ENCODE measurements around the gene DLK1. TPM values are rescaled to one million over a fixed set of nuclear protein-coding genes. Genes with fewer than 3 reads are reported as not detected.

DLK1 gene
- total RNA-seq, 1 donor from 2014 or later: 4.4 TPM

DNA sequence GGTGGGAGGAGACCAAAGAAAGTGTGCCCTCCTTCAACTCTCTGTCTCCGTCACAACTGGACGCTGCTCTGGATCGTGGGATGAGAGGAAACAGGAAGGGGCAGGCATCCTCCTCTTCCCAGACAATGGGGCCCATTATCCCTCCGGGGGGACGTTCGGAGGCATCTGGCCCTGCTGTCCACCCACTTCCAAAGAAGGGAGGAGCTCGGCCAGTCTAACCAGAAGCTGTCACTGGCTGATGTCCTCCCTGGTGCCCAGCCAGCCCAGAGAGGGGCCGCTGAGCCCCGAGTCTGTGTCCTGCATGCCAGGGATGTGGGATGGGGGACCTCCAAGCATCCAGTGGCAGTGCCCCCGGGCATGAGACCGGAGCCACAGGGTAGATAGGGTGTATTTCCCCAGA is 59.4 kb downstream of the DLK1 start:
- Mint-ChIP-seq H3K9me3 (no peaks in the 10 kb centered on the region), H3K27me3 (ENCODE audit: low read depth) (no peaks in the 10 kb centered on the region), H3K27ac (ENCODE audit: unreplicated experiment) (peak overlapping the region; percentile 94), H3K4me3 (peak overlapping the region; percentile 16), H3K36me3 (ENCODE audit: low read depth) (no peaks in the 10 kb centered on the region), H3K4me1 (peaks cover 82% of the 10 kb centered on the region)
- peak; percentile 50 for DNase-seq (ENCODE audit: low read depth, low spot score)
- TF ChIP-seq, protein P1, sequence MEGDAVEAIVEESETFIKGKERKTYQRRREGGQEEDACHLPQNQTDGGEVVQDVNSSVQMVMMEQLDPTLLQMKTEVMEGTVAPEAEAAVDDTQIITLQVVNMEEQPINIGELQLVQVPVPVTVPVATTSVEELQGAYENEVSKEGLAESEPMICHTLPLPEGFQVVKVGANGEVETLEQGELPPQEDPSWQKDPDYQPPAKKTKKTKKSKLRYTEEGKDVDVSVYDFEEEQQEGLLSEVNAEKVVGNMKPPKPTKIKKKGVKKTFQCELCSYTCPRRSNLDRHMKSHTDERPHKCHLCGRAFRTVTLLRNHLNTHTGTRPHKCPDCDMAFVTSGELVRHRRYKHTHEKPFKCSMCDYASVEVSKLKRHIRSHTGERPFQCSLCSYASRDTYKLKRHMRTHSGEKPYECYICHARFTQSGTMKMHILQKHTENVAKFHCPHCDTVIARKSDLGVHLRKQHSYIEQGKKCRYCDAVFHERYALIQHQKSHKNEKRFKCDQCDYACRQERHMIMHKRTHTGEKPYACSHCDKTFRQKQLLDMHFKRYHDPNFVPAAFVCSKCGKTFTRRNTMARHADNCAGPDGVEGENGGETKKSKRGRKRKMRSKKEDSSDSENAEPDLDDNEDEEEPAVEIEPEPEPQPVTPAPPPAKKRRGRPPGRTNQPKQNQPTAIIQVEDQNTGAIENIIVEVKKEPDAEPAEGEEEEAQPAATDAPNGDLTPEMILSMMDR (conservative IDR thresholded peaks at IDR 0.05): no peak

DNA sequence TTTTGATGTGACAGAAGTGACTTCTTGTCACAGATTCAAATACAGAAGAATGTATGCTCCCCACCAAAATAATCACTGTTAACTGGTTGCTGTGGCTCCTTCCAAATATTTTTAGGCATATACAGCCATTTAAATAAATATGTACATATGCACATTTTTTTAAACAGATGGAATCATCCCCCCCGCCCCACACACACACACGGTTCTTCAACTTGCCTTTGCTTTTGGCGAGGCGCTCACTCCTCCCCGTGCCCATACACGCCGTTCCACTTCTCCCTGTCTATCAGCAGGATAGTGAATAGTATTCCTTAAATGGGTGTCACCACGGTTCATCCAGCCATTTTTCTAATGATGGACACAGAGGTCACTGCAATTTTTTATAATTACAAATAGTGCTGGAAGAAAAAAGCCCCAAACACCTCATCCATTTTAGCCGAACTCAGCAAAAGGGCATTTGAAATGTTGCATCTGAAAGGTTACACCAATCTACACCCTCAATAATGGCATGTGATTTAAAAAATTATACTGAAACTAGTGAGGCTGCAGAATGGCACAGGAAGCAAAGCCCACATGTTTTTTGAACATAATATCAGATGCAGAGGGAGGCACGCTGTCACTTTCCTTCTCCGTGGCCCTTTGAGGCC is 60.0 kb downstream of the DLK1 start:
- Mint-ChIP-seq H3K9me3 (no peaks in the 10 kb centered on the region), H3K4me3 (peak overlapping the region; percentile 16), H3K27ac (ENCODE audit: unreplicated experiment) (peak overlapping the region; percentile 20), H3K36me3 (ENCODE audit: low read depth) (no peaks in the 10 kb centered on the region), H3K4me1 (peaks cover 82% of the 10 kb centered on the region), H3K27me3 (ENCODE audit: low read depth) (no peaks in the 10 kb centered on the region)
- DNase-seq (ENCODE audit: low read depth, low spot score): no peak
- TF ChIP-seq, protein P1 (conservative IDR thresholded peaks at IDR 0.05): no peak

DNA sequence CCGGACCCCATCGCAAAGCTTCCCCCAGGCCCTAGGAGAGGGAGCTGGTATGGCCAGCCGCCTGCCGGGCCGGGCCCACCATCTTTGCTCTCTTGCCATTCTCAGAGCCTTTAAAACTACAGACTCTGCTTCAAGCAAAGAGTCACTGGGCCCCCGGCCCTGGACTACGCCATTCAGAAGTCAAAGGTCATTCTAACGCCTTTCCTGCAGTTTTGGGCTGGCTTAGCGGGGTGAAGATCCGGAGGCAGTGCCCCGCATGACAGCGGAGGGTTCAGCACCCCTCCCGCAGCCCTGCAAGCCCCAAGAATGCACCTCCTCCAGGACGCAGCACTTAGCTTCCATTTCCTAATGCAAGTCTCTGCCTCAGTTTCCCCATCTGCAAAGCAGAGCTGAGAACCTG is 61.0 kb downstream of the DLK1 start:
- no peak for DNase-seq (ENCODE audit: low read depth, low spot score)
- TF ChIP-seq, protein P1 (conservative IDR thresholded peaks at IDR 0.05): no peak
- H3K4me3 Mint-ChIP-seq: peak overlapping the region; percentile 39
- H3K36me3 Mint-ChIP-seq (ENCODE audit: low read depth): no peaks in the 10 kb centered on the region
- H3K9me3 Mint-ChIP-seq: no peaks in the 10 kb centered on the region
- H3K27me3 Mint-ChIP-seq (ENCODE audit: low read depth): no peaks in the 10 kb centered on the region
- peaks cover 77% of the 10 kb centered on the region for H3K4me1 Mint-ChIP-seq
- H3K27ac Mint-ChIP-seq (ENCODE audit: unreplicated experiment): peak overlapping the region; percentile 62

Other genes with a start within 250 kb of the DLK1 start
- gene BEGAIN, start 139.5 kb upstream of the DLK1 start, total RNA-seq: 3.0 and 4.8 TPM in 2 replicates
- 0.96 and 1.0 TPM in 2 replicates for gene MEG3, start 99.2 kb downstream of the DLK1 start, total RNA-seq
- 0.09 and 0.18 TPM in 2 replicates for gene RTL1, start 176.8 kb downstream of the DLK1 start, total RNA-seq

All from neural crest cell (in vitro differentiated cells).